A673 (cell line): ENCODE data around the gene KCNK7. TPM values are rescaled to one million over a fixed set of nuclear protein-coding genes. Genes with fewer than 3 reads are reported as not detected.

Experiments
- BruUV-seq: library from RNA; stranded (reverse); fragments of 400-500 nt; replicated peaks from 2 replicates; lab custom pipeline; 2021; lab: Mats Ljungman, UMichigan
- CTCF ChIA-PET: fragments of 300-600 bp; sonication (Branson Sonifier 250); formaldehyde crosslinking; loops from one replicate; lab custom pipeline; 2022; ENCODE audit warnings: antibody characterized with exemption; lab: Charles Lee
- POLR2A ChIA-PET: fragments of 300-600 bp; sonication (Branson Sonifier 250); formaldehyde crosslinking; loops from one replicate; lab custom pipeline; 2022; ENCODE audit warnings: antibody characterized with exemption; ENCODE audit not compliant: low non-redundant PET; lab: Charles Lee
- DNase-seq: peaks from one replicate; pipeline ENCODE4 v3.0.0-alpha.2; 2015; ENCODE audit warnings: low spot score
- H3K27ac ChIP-seq: fragments of 200-600 bp; sonication (generic); 2 replicates; pipeline ENCODE4 v1.5.1; 2016; ENCODE audit warnings: mixed run types, low read depth, mild to moderate bottlenecking, mixed read lengths, antibody characterized with exemption, low read length; ENCODE audit not compliant: poor library complexity, severe bottlenecking
- H3K27me3 ChIP-seq: fragments of 200-600 bp; sonication (generic); replicated peaks from 2 replicates; pipeline ENCODE4 v1.6.1; 2017; ENCODE audit warnings: mixed run types, low read depth, mild to moderate bottlenecking, mixed read lengths, antibody characterized with exemption, low read length; ENCODE audit not compliant: insufficient read depth, poor library complexity
- H3K36me3 ChIP-seq: fragments of 200-600 bp; sonication (generic); 2 replicates; pipeline ENCODE4 v1.6.1; 2016; ENCODE audit warnings: mixed run types, mild to moderate bottlenecking, mixed read lengths, antibody characterized with exemption, low read length; ENCODE audit not compliant: insufficient read depth, poor library complexity, severe bottlenecking
- H3K4me1 ChIP-seq: fragments of 200-600 bp; sonication (generic); 2 replicates; pipeline ENCODE4 v1.6.1; 2017; ENCODE audit warnings: mixed run types, mild to moderate bottlenecking, mixed read lengths, antibody characterized with exemption, low read length; ENCODE audit not compliant: insufficient read depth, poor library complexity, severe bottlenecking
- H3K4me3 ChIP-seq: fragments of 200-600 bp; sonication (generic); 2 replicates; pipeline ENCODE4 v1.5.1; 2016; ENCODE audit warnings: low read depth, mixed run types, mild to moderate bottlenecking, mixed read lengths, low read length; ENCODE audit not compliant: poor library complexity, severe bottlenecking
- H3K9me3 ChIP-seq: fragments of 200-600 bp; sonication (generic); 2 replicates; pipeline ENCODE4 v1.6.1; 2016; ENCODE audit warnings: mixed run types, low read depth, mild to moderate bottlenecking, mixed read lengths, antibody characterized with exemption, low read length; ENCODE audit not compliant: poor library complexity, severe bottlenecking
- EZH2 ChIP-seq: fragments of 200-600 bp; sonication (generic); IDR thresholded peaks from 2 replicates; pipeline ENCODE4 v1.6.1; 2017; ENCODE audit warnings: borderline replicate concordance, low read depth, mild to moderate bottlenecking, mixed read lengths, antibody characterized with exemption, low read length; ENCODE audit not compliant: poor library complexity, severe bottlenecking
- intact Hi-C: fragments of 100-400 bp; cut with micrococcal nuclease; formaldehyde crosslinking; loops from one replicate; pipeline ENCODE4 v1.10.0; 2022; ENCODE audit not compliant: unreplicated experiment
- total RNA-seq: library from RNA; stranded (reverse); gene quantifications from 2 replicates; pipeline ENCODE4 v1.2.3, GENCODE V29; 2021
- TF ChIP-seq, protein P1 (sequence below): fragments of 300-800, 200-600 bp; sonication (generic); conservative IDR thresholded peaks from 2 replicates; pipeline ENCODE4 v1.5.1; 2017; ENCODE audit warnings: low read depth, mild to moderate bottlenecking, antibody characterized with exemption, low read length, moderate library complexity, mixed read lengths

Gene KCNK7
- total RNA-seq, 1 experiment from 2014 or later: 2.3 TPM

GRCh38 chr11:65634905-65635731, 39.5 kb upstream of the KCNK7 start:
- peaks cover 38% of the 10 kb centered on the region for H3K36me3 ChIP-seq
- H3K27me3 ChIP-seq: no peaks in the 10 kb centered on the region
- intact Hi-C loops: no loop called here
- peaks cover 11% of the 10 kb centered on the region for H3K4me1 ChIP-seq
- ChIA-PET CTCF (no interaction called here), POLR2A (no interaction called here)
- no peak for TF ChIP-seq EZH2
- TF ChIP-seq, protein P1, sequence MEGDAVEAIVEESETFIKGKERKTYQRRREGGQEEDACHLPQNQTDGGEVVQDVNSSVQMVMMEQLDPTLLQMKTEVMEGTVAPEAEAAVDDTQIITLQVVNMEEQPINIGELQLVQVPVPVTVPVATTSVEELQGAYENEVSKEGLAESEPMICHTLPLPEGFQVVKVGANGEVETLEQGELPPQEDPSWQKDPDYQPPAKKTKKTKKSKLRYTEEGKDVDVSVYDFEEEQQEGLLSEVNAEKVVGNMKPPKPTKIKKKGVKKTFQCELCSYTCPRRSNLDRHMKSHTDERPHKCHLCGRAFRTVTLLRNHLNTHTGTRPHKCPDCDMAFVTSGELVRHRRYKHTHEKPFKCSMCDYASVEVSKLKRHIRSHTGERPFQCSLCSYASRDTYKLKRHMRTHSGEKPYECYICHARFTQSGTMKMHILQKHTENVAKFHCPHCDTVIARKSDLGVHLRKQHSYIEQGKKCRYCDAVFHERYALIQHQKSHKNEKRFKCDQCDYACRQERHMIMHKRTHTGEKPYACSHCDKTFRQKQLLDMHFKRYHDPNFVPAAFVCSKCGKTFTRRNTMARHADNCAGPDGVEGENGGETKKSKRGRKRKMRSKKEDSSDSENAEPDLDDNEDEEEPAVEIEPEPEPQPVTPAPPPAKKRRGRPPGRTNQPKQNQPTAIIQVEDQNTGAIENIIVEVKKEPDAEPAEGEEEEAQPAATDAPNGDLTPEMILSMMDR: no peak
- no peak overlapping the region for H3K4me3 ChIP-seq
- H3K27ac ChIP-seq: no peak overlapping the region
- BruUV-seq: no TSS peak
- no peaks in the 10 kb centered on the region for H3K9me3 ChIP-seq
- DNase-seq: no peak

DNA sequence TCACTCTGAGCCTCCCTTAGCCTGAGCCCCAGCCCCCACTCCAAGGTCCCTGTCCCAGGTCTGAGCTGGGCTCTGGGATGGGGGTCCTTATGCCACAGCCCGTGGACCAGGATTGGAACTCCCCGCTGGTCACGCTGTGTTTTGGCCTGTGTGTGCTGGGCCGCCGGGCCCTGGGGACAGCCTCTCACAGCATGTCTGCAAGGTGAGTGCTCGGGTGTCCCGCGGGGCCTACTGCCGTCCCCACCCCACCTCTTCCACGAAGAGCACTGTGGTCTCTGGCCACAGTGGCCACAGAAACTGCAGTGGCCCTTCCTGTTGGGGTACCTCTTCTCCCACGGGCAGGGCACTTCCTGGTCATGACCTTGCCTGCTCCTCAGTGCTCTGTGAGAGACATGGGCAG, 38.8 kb upstream of the KCNK7 start:
- CTCF ChIA-PET: interaction anchor here (0.6 kb wide), 1 partner anchor 92 kb away, joined by 7 read pairs; no protein-coding TSS in a partner anchor

DNA sequence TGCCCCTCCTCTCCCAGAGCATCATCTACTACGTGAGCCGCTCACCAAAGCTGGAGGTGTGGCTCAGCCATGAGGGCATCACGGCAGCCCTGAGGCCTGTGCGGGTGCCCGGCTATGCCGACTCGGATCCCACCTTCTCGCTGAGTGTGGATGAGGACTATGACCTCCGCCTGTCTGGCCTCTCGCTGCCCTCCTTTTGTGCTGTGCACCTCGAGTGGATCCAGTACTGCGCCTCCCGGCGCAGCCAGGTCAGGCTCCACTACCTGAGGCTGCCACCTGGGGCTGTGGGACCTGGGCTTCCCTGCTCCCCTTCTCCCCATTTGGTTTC, 38.5 kb upstream of the KCNK7 start:
- DNase-seq: no peak
- TF ChIP-seq EZH2: no peak
- TF ChIP-seq, protein P1: no peak
- no peaks in the 10 kb centered on the region for H3K9me3 ChIP-seq
- no TSS peak for BruUV-seq
- H3K27me3 ChIP-seq: no peaks in the 10 kb centered on the region
- POLR2A ChIA-PET: no interaction called here
- peaks cover 48% of the 10 kb centered on the region for H3K36me3 ChIP-seq
- H3K4me1 ChIP-seq: peaks cover 11% of the 10 kb centered on the region
- intact Hi-C loops: no loop called here
- H3K27ac ChIP-seq: no peak overlapping the region
- no peak overlapping the region for H3K4me3 ChIP-seq
- CTCF ChIA-PET: interaction anchor here (0.6 kb wide), 1 partner anchor 92 kb away, joined by 7 read pairs; no protein-coding TSS in a partner anchor

More for the DNA sequence above, 38.8 kb upstream of the KCNK7 start:
- Histone ChIP-seq H3K27me3 (no peaks in the 10 kb centered on the region), H3K9me3 (no peaks in the 10 kb centered on the region), H3K4me3 (no peak overlapping the region), H3K4me1 (peaks cover 11% of the 10 kb centered on the region), H3K27ac (no peak overlapping the region), H3K36me3 (peaks cover 45% of the 10 kb centered on the region)
- BruUV-seq: no TSS peak
- POLR2A ChIA-PET: no interaction called here
- intact Hi-C loops: no loop called here
- no peak for DNase-seq
- TF ChIP-seq EZH2: no peak
- TF ChIP-seq, protein P1: no peak
